ENCODE results near the gene HSD17B14. TPM values are rescaled to one million over a fixed set of nuclear protein-coding genes. Genes with fewer than 3 reads are reported as not detected.
"Not testable (repeated sequence)": the region's sequence is repeated elsewhere in the genome, so short reads cannot be mapped to it uniquely, and the experiment has no call there.

HSD17B14 gene
- total and polyA plus RNA-seq, 9 donors = 1.9 to 8.3 (median 4.2) TPM

DNA sequence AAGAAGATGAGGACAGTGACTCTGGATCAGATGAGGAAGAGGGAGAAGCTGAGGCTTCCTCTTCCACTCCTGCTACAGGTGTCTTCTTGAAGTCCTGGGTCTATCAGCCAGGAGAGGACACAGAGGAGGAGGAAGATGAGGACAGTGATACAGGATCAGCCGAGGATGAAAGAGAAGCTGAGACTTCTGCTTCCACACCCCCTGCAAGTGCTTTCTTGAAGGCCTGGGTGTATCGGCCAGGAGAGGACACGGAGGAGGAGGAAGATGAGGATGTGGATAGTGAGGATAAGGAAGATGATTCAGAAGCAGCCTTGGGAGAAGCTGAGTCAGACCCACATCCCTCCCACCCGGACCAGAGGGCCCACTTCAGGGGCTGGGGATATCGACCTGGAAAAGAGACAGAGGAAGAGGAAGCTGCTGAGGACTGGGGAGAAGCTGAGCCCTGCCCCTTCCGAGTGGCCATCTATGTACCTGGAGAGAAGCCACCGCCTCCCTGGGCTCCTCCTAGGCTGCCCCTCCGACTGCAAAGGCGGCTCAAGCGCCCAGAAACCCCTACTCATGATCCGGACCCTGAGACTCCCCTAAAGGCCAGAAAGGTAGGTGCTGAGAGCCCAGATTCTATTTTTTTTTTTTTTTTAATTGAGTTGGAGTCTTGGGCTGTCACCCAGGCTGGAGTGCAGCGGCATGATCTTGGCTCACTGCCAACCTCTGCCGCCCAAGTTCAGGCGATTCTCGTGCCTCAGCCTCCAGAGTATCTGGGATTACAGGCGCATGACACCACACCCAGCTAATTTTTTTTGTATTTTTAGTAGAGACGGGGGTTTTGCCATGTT, 38.2 kb upstream of the HSD17B14 start:
- peak; percentile 46 for DNase-seq
- Histone ChIP-seq H3K36me3 (ENCODE audit: control insufficient read depth, insufficient read depth, low read length) (peaks cover 51% of the 10 kb centered on the region), H3K4me3 (ENCODE audit: low read length) (peak overlapping the region; percentile 75), H3K9me3 (replicated peaks; ENCODE audit: control insufficient read depth, low read depth, low read length) (no peaks in the 10 kb centered on the region), H3K27me3 (ENCODE audit: control insufficient read depth, insufficient read depth, low read length) (no peaks in the 10 kb centered on the region), H3K4me1 (ENCODE audit: control insufficient read depth, insufficient read depth, low read length) (peaks cover 38% of the 10 kb centered on the region), H3K27ac (ENCODE audit: low read length) (peak overlapping the region; percentile 99)
- WGBS (ENCODE audit: insufficient coverage) = 16% methylated on average over 2 of the region's 17 CpGs

- peak overlapping the region; percentile 99 for H3K27ac ChIP-seq (ENCODE audit: low read length)
- peaks cover 44% of the 10 kb centered on the region for H3K4me1 ChIP-seq (ENCODE audit: control insufficient read depth, insufficient read depth, low read length)
- no peaks in the 10 kb centered on the region for H3K27me3 ChIP-seq (ENCODE audit: control insufficient read depth, insufficient read depth, low read length)
- peak overlapping the region; percentile 75 for H3K4me3 ChIP-seq (ENCODE audit: low read length)
- H3K36me3 ChIP-seq (ENCODE audit: control insufficient read depth, insufficient read depth, low read length) = peaks cover 47% of the 10 kb centered on the region
- no peaks in the 10 kb centered on the region for H3K9me3 ChIP-seq (replicated peaks; ENCODE audit: control insufficient read depth, low read depth, low read length)
- WGBS (ENCODE audit: insufficient coverage) = 74% methylated on average over 8 of the region's 14 CpGs
- DNase-seq = peak; percentile 57
Observed at GRCh38 chr19:48873476-48874302, 37.4 kb upstream of the HSD17B14 start.

DNA sequence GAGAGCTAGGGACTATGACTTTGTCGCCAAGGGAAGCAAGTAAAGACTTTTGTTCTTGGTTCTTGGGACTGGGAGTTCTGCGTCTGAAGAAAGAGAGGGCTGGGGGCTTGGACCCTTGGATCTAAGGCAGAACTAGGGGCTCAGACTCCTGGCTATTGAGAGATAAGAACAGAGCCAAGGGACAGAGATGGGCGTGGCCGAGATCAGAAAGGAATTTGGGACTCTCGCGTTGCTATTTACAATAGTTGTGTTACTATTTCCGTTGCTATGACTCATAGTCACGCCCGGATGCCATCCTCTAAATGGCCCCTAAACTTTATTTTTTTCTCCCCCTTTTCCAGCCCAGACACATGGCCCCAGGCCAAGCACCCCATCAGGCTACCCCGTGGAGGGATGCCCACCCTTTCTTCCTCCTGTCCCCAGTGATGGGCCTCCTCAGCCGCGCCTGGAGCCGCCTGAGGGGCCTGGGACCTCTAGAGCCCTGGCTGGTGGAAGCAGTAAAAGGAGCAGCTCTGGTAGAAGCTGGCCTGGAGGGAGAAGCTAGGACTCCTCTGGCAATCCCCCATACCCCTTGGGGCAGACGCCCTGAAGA, 36.7 kb upstream of the HSD17B14 start:
- Histone ChIP-seq H3K4me1 (ENCODE audit: control insufficient read depth, insufficient read depth, low read length) (peaks cover 50% of the 10 kb centered on the region), H3K27me3 (ENCODE audit: control insufficient read depth, insufficient read depth, low read length) (no peaks in the 10 kb centered on the region), H3K4me3 (ENCODE audit: low read length) (peak overlapping the region; percentile 75), H3K27ac (ENCODE audit: low read length) (peak overlapping the region; percentile 99), H3K9me3 (replicated peaks; ENCODE audit: control insufficient read depth, low read depth, low read length) (no peaks in the 10 kb centered on the region), H3K36me3 (ENCODE audit: control insufficient read depth, insufficient read depth, low read length) (peaks cover 47% of the 10 kb centered on the region)
- 2% methylated on average over 4 of the region's 14 CpGs for WGBS (ENCODE audit: insufficient coverage)
- DNase-seq = peak; percentile 97

DNA sequence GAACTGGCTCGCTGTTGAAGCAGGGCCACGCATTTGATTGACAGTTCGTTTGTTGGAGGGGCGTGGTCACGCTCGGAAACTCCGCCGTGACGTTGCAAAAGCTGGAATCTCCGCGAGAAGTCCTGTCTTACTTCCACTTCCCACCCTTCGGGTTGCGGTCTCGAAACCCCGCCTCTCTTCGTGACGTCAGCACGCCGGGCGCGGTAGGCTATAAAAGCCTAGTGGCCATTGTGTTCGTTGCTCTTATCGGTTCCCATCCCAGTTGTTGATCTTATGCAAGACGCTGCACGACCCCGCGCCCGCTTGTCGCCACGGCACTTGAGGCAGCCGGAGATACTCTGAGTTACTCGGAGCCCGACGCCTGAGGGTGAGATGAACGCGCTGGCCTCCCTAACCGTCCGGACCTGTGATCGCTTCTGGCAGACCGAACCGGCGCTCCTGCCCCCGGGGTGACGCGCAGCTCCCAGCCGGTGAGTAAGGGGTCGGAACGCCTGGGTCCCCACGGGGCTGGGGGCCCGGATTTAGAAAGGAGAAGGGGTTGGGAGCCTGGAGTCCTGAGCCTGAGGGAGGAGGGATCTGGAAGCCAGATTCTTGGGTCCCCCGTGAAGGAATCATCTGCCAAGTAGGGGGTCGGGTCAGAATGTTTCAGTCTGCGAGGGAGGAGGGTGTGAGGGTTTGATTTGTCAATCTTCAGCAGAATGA, 36.0 kb upstream of the HSD17B14 start, which contains the start of gene PPP1R15A:
PPP1R15A (plus strand) TSS at position 240 of the 702 bp plus-strand sequence. CDS start 813 bp downstream, outside the sequence.
- Histone ChIP-seq H3K4me1 (ENCODE audit: control insufficient read depth, insufficient read depth, low read length) (peaks cover 56% of the 10 kb centered on the region), H3K27me3 (ENCODE audit: control insufficient read depth, insufficient read depth, low read length) (no peaks in the 10 kb centered on the region), H3K27ac (ENCODE audit: low read length) (peak within 1 kb of the TSS; percentile 99), H3K9me3 (replicated peaks; ENCODE audit: control insufficient read depth, low read depth, low read length) (no peaks in the 10 kb centered on the region), H3K36me3 (ENCODE audit: control insufficient read depth, insufficient read depth, low read length) (peaks cover 41% of the 10 kb centered on the region), H3K4me3 (ENCODE audit: low read length) (peak within 1 kb of the TSS; percentile 75)
- DNase-seq = peak; percentile 99
- under 1% methylated on average over 53 of the region's 53 CpGs for WGBS (ENCODE audit: insufficient coverage)

DNA sequence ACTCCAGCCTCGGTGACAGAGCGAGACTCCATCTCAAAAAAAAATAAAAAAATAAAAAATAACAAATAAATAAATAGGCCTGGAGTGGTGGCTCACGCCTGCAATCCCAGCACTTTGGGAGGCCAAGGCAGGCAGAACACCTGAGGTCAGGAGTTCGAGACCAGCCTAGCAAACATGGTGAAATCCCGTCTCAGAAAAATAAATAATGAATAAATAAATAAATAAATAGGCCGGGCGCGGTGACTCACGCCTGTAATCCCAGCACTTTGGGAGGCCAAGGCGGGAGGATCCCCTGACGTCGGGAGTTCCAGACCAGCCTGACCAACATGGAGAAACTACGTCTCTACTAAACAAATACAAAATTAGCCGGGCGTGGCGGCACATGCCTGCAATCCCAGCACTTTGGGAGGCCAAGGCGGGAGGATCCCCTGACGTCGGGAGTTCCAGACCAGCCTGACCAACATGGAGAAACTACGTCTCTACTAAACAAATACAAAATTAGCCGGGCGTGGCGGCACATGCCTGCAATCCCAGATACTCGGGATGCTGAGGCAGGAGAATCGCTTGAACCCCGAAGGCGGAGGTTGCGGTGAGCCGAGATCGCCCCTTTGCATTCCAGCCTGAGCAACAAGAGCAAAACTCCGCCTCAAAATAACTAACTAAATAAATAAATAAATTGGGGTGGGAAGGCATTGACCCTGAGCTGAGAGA, 35.3 kb upstream of the HSD17B14 start:
- Histone ChIP-seq H3K27ac (ENCODE audit: low read length) (peak overlapping the region; percentile 79), H3K36me3 (ENCODE audit: control insufficient read depth, insufficient read depth, low read length) (peaks cover 36% of the 10 kb centered on the region), H3K4me1 (ENCODE audit: control insufficient read depth, insufficient read depth, low read length) (peaks cover 63% of the 10 kb centered on the region)
- H3K27me3 ChIP-seq (ENCODE audit: control insufficient read depth, insufficient read depth, low read length); DNase-seq; H3K4me3 ChIP-seq (ENCODE audit: low read length); H3K9me3 ChIP-seq (replicated peaks; ENCODE audit: control insufficient read depth, low read depth, low read length): not testable (repeated sequence)
- no CpG with 5 or more reads among the region's 31 CpGs for WGBS (ENCODE audit: insufficient coverage)

- DNase-seq = no peak
- peaks cover 25% of the 10 kb centered on the region for H3K36me3 ChIP-seq (ENCODE audit: control insufficient read depth, insufficient read depth, low read length)
- H3K27me3 ChIP-seq (ENCODE audit: control insufficient read depth, insufficient read depth, low read length) = no peaks in the 10 kb centered on the region
- H3K9me3 ChIP-seq (replicated peaks; ENCODE audit: control insufficient read depth, low read depth, low read length) = no peaks in the 10 kb centered on the region
- no peak overlapping the region for H3K4me3 ChIP-seq (ENCODE audit: low read length)
- WGBS (ENCODE audit: insufficient coverage) = 90% methylated on average over 7 of the region's 9 CpGs
- H3K27ac ChIP-seq (ENCODE audit: low read length) = no peak overlapping the region
- H3K4me1 ChIP-seq (ENCODE audit: control insufficient read depth, insufficient read depth, low read length) = peaks cover 50% of the 10 kb centered on the region
Observed at GRCh38 chr19:48870048-48870447, 33.8 kb upstream of the HSD17B14 start.

DNA sequence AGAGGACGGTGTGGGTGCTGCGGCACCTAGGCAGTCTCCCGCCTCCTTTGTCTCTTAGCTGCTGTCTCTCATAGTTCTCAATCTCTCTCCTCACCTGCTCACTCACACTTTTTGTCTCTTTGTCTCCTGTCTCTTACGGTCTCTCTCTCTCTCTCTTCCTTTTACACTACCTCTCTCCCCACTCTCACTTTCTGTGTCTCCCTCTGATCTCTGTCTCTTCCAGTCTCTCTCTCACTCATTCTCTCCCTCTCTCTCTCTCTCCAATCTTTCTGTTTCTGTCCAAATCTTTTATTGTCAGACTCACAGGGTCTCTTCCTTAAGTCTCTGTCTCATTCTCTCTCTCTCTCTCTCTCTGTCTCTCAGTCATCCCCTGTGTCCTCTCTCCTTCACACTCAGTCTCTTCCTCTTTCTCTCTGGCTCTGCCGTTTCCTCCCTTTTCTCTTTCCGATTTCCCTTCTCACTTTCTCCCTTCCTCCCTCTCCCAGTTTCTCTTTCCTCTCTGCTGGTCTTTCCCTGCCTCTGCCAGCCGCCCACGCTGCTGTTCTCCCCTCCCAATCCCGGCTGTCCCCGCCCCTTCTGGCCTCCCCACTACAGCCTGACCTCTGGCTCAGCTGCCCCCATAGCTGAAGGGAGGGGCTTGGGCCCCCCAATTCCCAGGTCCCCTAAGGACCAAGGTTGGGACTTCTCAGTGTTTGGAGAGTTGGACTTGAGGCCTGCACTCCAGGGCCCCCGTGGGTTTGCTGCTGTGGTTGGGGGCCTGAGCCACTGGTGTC, 32.0 kb upstream of the HSD17B14 start, which contains the start of gene PLEKHA4:
PLEKHA4 (minus strand) TSS at position 504 of the 773 bp plus-strand sequence. CDS start 997 bp downstream, outside the sequence.
- Histone ChIP-seq H3K27me3 (ENCODE audit: control insufficient read depth, insufficient read depth, low read length) (no peaks in the 10 kb centered on the region), H3K36me3 (ENCODE audit: control insufficient read depth, insufficient read depth, low read length) (peaks cover 22% of the 10 kb centered on the region), H3K9me3 (replicated peaks; ENCODE audit: control insufficient read depth, low read depth, low read length) (no peaks in the 10 kb centered on the region), H3K4me1 (ENCODE audit: control insufficient read depth, insufficient read depth, low read length) (peaks cover 33% of the 10 kb centered on the region), H3K27ac (ENCODE audit: low read length) (peak within 1 kb of the TSS; percentile 94), H3K4me3 (ENCODE audit: low read length) (peak within 1 kb of the TSS; percentile 54)
- DNase-seq = peak; percentile 91
- 15% methylated on average over 9 of the region's 11 CpGs for WGBS (ENCODE audit: insufficient coverage)

DNA sequence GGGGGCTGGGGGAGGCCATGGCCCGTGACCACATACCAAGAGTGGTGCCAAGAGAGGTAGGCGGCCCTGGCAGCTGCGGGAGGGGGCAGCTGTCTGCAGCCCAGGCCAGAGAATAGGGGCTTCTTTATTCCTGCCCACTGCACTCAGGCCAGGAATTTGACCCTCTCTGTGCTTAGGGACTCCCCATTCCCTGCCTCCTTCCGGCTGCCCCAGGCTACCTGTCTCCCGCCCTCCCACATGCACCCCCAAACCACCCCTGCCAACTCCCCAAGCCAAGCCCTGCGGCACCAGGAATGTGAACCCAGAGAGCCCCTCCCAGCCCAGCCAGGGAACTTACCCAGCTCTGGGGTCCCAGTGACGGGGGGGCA, 31.4 kb upstream of the HSD17B14 start:
- H3K36me3 ChIP-seq (ENCODE audit: control insufficient read depth, insufficient read depth, low read length) = peaks cover 21% of the 10 kb centered on the region
- 27% methylated on average over 5 of the region's 7 CpGs for WGBS (ENCODE audit: insufficient coverage)
- peak overlapping the region; percentile 94 for H3K27ac ChIP-seq (ENCODE audit: low read length)
- H3K9me3 ChIP-seq (replicated peaks; ENCODE audit: control insufficient read depth, low read depth, low read length) = no peaks in the 10 kb centered on the region
- peak; percentile 61 for DNase-seq
- H3K4me3 ChIP-seq (ENCODE audit: low read length) = peak overlapping the region; percentile 54
- H3K27me3 ChIP-seq (ENCODE audit: control insufficient read depth, insufficient read depth, low read length) = no peaks in the 10 kb centered on the region
- H3K4me1 ChIP-seq (ENCODE audit: control insufficient read depth, insufficient read depth, low read length) = peaks cover 30% of the 10 kb centered on the region

Data from muscle of leg (tissue), 11 donors.